HL-60 (cell line): ENCODE measurements around the gene ENPP6.

ENCODE experiments used
- DNase-seq, 2 experiments: peaks; one replicate each; pipeline ENCODE4 v3.0.0-alpha.2; 2010 to 2020; ENCODE audit warnings: low read depth in 1 of 2, low spot score in 1 of 2
- H3K27ac ChIP-seq: fragments of 250-450 bp; sonication (Bioruptor Pico); replicated peaks from 2 replicates; pipeline ENCODE4 v1.5.1; 2020; ENCODE audit warnings: mild to moderate bottlenecking, moderate library complexity
- H3K27me3 ChIP-seq: fragments of 250-450 bp; sonication (Bioruptor Pico); 2 replicates; pipeline ENCODE4 v1.5.1; 2021; ENCODE audit warnings: mild to moderate bottlenecking, moderate library complexity; ENCODE audit not compliant: insufficient read depth, poor library complexity, severe bottlenecking
- H3K4me3 ChIP-seq: replicated peaks from 2 replicates; pipeline ENCODE4 v1.5.1; 2011; ENCODE audit warnings: mild to moderate bottlenecking, control low read depth, low read length; ENCODE audit not compliant: insufficient read depth
- CTCF ChIP-seq: IDR thresholded peaks from one replicate; pipeline ENCODE4 v1.5.1; 2011; ENCODE audit warnings: low read length, control low read depth, inconsistent platforms; ENCODE audit not compliant: insufficient read depth
- GABPA ChIP-seq: IDR thresholded peaks from 2 replicates; pipeline ENCODE4 v1.6.1; 2012; ENCODE audit warnings: low read depth
- POLR2AphosphoS5 ChIP-seq: IDR thresholded peaks from 2 replicates; pipeline ENCODE4 v1.6.1; 2012; ENCODE audit warnings: low read depth
- REST ChIP-seq: IDR thresholded peaks from 2 replicates; pipeline ENCODE4 v1.6.1; 2012; ENCODE audit warnings: low read depth; ENCODE audit not compliant: insufficient replicate concordance
- SPI1 ChIP-seq: IDR thresholded peaks from 2 replicates; pipeline ENCODE4 v1.6.1; 2012; ENCODE audit warnings: low read depth, mild to moderate bottlenecking, borderline replicate concordance

ENPP6 gene

GRCh38 chr4:184100297-184100885, 117.3 kb downstream of the ENPP6 start:
- H3K27me3 ChIP-seq = peaks cover 5% of the 10 kb centered on the region
- no peak for TF ChIP-seq GABPA
- TF ChIP-seq REST = no peak
- no peak for TF ChIP-seq CTCF
- no peak for TF ChIP-seq POLR2AphosphoS5

GRCh38 chr4:184099535-184099966, 118.1 kb downstream of the ENPP6 start:
- Histone ChIP-seq H3K27ac (no peak overlapping the region), H3K4me3 (no peak overlapping the region), H3K27me3 (peaks cover 5% of the 10 kb centered on the region)
- DNase-seq = no peak
- TF ChIP-seq POLR2AphosphoS5 (no peak), CTCF (no peak), SPI1 (no peak), GABPA (no peak), REST (no peak)

More at GRCh38 chr4:184100297-184100885, 117.3 kb downstream of the ENPP6 start:
- no peak overlapping the region for H3K4me3 ChIP-seq
- H3K27ac ChIP-seq = no peak overlapping the region
- no peak for DNase-seq

- Histone ChIP-seq H3K27me3 (peaks cover 5% of the 10 kb centered on the region), H3K4me3 (no peak overlapping the region), H3K27ac (no peak overlapping the region)
- DNase-seq = no peak
- TF ChIP-seq POLR2AphosphoS5 (no peak), CTCF (no peak), SPI1 (no peak), REST (no peak), GABPA (no peak)
These were observed 118.7 kb downstream of the ENPP6 start for GRCh38 chr4:184099000-184099399.
